ENCODE data around the gene NRP1.

DNA sequence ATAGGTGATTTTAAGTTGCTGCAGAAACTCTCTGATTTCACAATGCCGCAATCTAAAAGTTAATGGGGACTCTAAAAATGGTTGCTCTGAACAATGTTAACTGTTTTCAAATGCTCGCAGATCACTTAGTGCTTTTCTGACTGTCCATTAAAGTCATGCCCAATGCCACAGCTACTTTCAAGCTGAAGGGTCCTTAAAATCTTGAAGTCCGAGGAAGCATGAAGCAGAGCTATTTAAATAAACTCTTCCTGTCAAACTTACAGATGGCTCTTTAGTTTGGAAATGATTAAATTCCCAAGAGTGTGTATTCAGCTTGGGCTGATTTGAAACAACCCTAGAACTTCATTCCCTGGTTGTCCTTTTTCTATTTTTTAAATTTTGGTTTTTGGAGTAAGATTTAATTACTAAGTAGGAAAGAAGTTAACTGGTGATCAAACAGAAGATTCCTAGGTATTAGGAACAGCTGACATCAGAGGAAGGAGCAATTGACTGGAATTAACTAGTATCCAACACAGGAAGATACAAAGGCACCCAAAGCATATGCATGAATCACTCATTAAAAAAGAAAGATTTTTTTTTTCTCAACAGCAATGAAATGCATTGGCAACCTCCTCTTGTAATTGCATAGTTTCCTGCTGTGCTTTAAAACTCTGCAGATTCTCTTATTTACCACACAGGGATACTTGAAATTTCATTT lies 105.1 kb downstream of the NRP1 start:
- TF ChIP-seq, protein P1, sequence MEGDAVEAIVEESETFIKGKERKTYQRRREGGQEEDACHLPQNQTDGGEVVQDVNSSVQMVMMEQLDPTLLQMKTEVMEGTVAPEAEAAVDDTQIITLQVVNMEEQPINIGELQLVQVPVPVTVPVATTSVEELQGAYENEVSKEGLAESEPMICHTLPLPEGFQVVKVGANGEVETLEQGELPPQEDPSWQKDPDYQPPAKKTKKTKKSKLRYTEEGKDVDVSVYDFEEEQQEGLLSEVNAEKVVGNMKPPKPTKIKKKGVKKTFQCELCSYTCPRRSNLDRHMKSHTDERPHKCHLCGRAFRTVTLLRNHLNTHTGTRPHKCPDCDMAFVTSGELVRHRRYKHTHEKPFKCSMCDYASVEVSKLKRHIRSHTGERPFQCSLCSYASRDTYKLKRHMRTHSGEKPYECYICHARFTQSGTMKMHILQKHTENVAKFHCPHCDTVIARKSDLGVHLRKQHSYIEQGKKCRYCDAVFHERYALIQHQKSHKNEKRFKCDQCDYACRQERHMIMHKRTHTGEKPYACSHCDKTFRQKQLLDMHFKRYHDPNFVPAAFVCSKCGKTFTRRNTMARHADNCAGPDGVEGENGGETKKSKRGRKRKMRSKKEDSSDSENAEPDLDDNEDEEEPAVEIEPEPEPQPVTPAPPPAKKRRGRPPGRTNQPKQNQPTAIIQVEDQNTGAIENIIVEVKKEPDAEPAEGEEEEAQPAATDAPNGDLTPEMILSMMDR (IDR thresholded peaks at IDR 0.05; ENCODE audit: low read depth, low read length, poor library complexity, severe bottlenecking): no peak
- no peak for TF ChIP-seq EZH2phosphoT487 (IDR thresholded peaks at IDR 0.05; ENCODE audit: borderline replicate concordance, low read length)
